GM12891 (cell line): ENCODE measurements around the gene FOXN4.

ENCODE experiments used
- PAX5 ChIP-seq: IDR thresholded peaks from 2 replicates; pipeline ENCODE4 v1.6.1; 2011; ENCODE audit warnings: low read length, moderate library complexity, mild to moderate bottlenecking; ENCODE audit not compliant: insufficient read depth, severe bottlenecking
- POLR2A ChIP-seq: IDR thresholded peaks from 2 replicates; pipeline ENCODE4 v1.6.1; 2011; ENCODE audit warnings: low read depth, low read length, control low read depth
- POLR2AphosphoS5 ChIP-seq: IDR thresholded peaks from 2 replicates; pipeline ENCODE4 v1.6.1; 2011; ENCODE audit warnings: low read depth, low read length, control low read depth
- POU2F2 ChIP-seq: IDR thresholded peaks from 2 replicates; pipeline ENCODE4 v1.6.1; 2011; ENCODE audit warnings: low read depth, mild to moderate bottlenecking, control low read depth, low read length, moderate library complexity
- SPI1 ChIP-seq: IDR thresholded peaks from 2 replicates; pipeline ENCODE4 v1.6.1; 2011; ENCODE audit warnings: low read depth, low read length, control low read depth
- TAF1 ChIP-seq: IDR thresholded peaks from 2 replicates; pipeline ENCODE4 v1.6.1; 2011; ENCODE audit warnings: low read depth, low read length, control low read depth

DNA sequence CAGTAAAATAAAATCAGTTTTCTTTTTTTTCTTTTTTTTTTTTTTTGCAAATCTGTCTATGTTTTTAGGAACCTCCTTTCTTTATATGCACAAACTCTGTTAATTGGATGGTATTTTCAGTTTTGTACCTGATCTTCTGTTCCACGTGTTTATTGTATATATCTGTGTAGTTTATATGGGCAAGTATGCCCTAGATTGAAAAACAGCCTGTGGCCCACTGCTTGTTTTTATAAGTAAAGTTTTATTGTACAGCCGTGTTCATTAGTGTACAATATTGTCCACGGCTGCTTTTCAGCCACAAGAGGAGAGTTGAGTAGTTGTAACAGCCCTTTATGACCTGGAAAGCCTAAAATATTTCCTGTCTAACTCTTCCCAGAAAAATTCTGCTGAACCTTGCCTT is 19.9 kb upstream of the FOXN4 start:
- TF ChIP-seq POLR2A (no peak), POLR2AphosphoS5 (no peak), PAX5 (no peak), TAF1 (no peak), POU2F2 (no peak), SPI1 (no peak)
